GM12873 (cell line): Measurements from ENCODE around the gene PSMF1.

Experiments used
- TF ChIP-seq, protein P1 (sequence below): IDR thresholded peaks from 2 replicates; pipeline ENCODE4 v1.5.1; 2012; ENCODE audit warnings: low read depth, mild to moderate bottlenecking, moderate library complexity, low read length, control low read depth; ENCODE audit not compliant: insufficient read depth; ENCODE audit errors: missing control alignments

The PSMF1 gene

GRCh38 chr20:1150968-1151367 lies 32.6 kb downstream of the PSMF1 start:
- TF ChIP-seq, protein P1, sequence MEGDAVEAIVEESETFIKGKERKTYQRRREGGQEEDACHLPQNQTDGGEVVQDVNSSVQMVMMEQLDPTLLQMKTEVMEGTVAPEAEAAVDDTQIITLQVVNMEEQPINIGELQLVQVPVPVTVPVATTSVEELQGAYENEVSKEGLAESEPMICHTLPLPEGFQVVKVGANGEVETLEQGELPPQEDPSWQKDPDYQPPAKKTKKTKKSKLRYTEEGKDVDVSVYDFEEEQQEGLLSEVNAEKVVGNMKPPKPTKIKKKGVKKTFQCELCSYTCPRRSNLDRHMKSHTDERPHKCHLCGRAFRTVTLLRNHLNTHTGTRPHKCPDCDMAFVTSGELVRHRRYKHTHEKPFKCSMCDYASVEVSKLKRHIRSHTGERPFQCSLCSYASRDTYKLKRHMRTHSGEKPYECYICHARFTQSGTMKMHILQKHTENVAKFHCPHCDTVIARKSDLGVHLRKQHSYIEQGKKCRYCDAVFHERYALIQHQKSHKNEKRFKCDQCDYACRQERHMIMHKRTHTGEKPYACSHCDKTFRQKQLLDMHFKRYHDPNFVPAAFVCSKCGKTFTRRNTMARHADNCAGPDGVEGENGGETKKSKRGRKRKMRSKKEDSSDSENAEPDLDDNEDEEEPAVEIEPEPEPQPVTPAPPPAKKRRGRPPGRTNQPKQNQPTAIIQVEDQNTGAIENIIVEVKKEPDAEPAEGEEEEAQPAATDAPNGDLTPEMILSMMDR = no peak

DNA sequence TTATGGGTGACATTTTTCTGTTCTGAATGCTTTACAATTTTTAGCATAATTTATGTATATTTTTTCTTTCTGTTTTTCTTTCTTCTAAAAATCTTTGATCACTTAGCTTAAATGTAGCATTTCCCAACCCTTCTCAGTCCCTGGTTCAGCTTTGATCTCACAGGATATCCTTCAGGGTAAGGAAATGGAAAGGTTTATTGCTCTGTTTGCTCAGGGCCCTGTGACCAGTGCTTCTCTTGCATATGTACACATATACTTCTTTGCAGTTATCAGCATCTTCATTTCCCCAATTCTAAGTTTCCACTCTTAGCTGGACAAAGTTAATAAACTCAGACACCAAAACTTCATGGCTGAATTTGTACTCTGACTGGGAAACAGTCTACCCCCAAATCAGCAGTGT lies 35.8 kb downstream of the PSMF1 start:
- TF ChIP-seq, protein P1 = no peak

GRCh38 chr20:1154691-1155090 lies 36.3 kb downstream of the PSMF1 start:
- TF ChIP-seq, protein P1 = no peak

DNA sequence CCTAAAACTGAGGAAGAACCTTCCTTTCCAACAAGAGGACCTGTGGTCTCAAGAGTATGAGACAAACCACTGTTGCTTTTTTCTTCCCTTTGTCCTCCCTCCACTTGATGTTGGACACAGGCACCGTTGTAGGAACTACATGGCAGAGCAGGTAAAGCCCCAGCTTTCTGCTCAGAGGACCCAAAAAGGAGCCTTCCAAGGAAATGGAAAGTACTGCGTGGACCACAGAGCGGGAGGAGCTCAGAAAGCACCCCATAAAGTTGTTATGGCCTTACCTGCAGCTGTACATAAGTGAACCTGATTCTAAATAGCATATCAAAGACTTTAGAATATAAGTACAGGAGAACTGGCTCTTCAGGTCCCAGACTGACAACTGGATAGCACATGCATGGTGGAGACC lies 36.9 kb downstream of the PSMF1 start:
- TF ChIP-seq, protein P1 = no peak

DNA sequence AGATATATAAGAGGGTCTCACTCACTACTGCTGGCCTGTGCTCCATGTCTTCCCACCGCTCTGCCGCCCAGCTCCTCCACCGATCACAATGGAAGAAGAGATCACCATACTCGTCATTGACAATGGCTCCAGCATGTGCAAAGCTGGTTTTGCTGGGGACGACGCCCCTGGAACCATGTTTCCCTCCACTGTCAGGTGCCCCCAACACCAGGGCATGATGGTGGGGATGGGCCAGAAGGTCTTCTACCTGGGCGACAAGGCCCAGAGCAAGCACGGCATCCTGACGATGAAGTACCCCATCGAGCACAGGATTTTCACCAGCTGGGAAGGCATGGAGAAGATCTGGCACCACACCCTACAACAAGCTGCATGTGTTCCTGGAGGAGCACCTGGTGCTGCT lies 42.1 kb downstream of the PSMF1 start:
- TF ChIP-seq, protein P1 = no peak

DNA sequence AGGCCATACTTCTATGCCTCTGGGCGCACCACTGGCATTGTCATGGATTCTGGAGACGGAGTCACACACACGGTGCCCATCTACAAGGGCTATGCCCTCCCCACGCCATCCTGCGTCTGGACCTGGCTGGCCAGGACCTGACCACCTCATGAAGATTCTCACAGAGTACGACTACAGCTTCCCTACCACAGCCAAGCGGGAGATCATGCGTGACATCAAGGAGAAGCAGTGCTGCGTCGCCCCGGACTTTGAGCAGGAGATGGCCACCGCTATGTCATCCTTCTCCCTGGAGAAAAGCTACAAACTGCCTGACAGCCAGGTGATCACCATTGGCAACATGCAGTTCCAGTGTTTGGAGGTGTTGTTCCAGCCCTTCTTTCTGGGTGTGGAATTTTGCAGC lies 42.6 kb downstream of the PSMF1 start:
- TF ChIP-seq, protein P1 = no peak

GRCh38 chr20:1163105-1163504 lies 44.7 kb downstream of the PSMF1 start:
- TF ChIP-seq, protein P1 = no peak

DNA sequence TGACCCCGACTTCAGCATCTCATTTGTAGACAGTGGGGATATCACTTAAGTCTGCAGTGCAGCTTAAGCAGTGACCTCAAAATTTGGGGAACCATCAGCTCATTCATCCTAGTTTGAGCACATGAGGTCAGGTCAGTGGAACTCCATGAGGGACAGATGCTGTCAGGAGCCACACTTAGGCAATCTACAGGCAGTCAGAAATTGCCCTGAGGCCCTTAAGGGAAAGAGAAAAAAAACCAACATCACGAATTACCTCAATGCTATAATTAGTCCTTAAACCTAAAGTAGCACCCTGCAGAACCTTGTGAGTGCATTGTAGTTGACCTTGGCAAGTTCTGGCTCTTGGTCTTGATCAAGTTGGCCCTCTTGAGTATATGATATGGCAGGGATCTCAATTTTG lies 45.3 kb downstream of the PSMF1 start:
- TF ChIP-seq, protein P1 = no peak
